ENCODE results near the gene PXDN.

GRCh38 chr2:1758774-1759610, 14.7 kb upstream of the PXDN start:
- no peak for TF ChIP-seq CTCF (conservative IDR thresholded peaks at IDR 0.05; ENCODE audit: low read depth, low read length)
- TF ChIP-seq EZH2 (IDR thresholded peaks at IDR 0.05; ENCODE audit: low read length, unreplicated experiment): no peak
- TF ChIP-seq EZH2phosphoT487 (IDR thresholded peaks at IDR 0.05; ENCODE audit: borderline replicate concordance, low read length): no peak

Measured in PC-3 (cell line).